GM21515 (cell line): ENCODE data around the gene MTERF4.

ENCODE experiments used
- ATAC-seq: cut with Tn5 transposase; IDR thresholded peaks from one replicate; pipeline ENCODE4 v1.9.1; 2021; ENCODE audit not compliant: unreplicated experiment

MTERF4 gene

GRCh38 chr2:241091201-241091600 lies 10.9 kb downstream of the MTERF4 start:
- no peak for ATAC-seq

GRCh38 chr2:241088791-241089732 lies 13.0 kb downstream of the MTERF4 start:
- ATAC-seq = no peak

GRCh38 chr2:241088376-241088775 lies 13.7 kb downstream of the MTERF4 start:
- ATAC-seq = peak; percentile 43

GRCh38 chr2:241087420-241088268 lies 14.4 kb downstream of the MTERF4 start:
- peak; percentile 46 for ATAC-seq

GRCh38 chr2:241084856-241085444 lies 17.1 kb downstream of the MTERF4 start:
- ATAC-seq = no peak

GRCh38 chr2:241083091-241083415 lies 19.0 kb downstream of the MTERF4 start:
- ATAC-seq = no peak

- no peak for ATAC-seq
Observed at GRCh38 chr2:241082341-241083090, 19.6 kb downstream of the MTERF4 start.

GRCh38 chr2:241081643-241082340 lies 20.3 kb downstream of the MTERF4 start:
- no peak for ATAC-seq

- ATAC-seq = no peak
Observed at GRCh38 chr2:241081190-241081642, 20.9 kb downstream of the MTERF4 start.

- no peak for ATAC-seq
Observed at GRCh38 chr2:241080405-241081189, 21.5 kb downstream of the MTERF4 start.

- ATAC-seq = no peak
Observed at GRCh38 chr2:241074901-241075540, 27.1 kb downstream of the MTERF4 start.

- ATAC-seq = no peak
Observed at GRCh38 chr2:241074065-241074818, 27.8 kb downstream of the MTERF4 start.

- no peak for ATAC-seq
Observed at GRCh38 chr2:241073166-241074064, 28.7 kb downstream of the MTERF4 start.

GRCh38 chr2:241072553-241073165 lies 29.4 kb downstream of the MTERF4 start:
- ATAC-seq = no peak

- ATAC-seq = no peak
Observed at GRCh38 chr2:241072151-241072550, 29.9 kb downstream of the MTERF4 start.

- no peak for ATAC-seq
Observed at GRCh38 chr2:241071677-241072111, 30.4 kb downstream of the MTERF4 start.
